Tibial artery (tissue), 4 donors: ENCODE data around the gene CLIP2.
"Not testable (repeated sequence)": the region's sequence is repeated elsewhere in the genome, so short reads cannot be mapped to it uniquely, and the experiment has no call there.

Experiments used
- DNase-seq, 2 donors: peaks; one replicate each; pipeline ENCODE4 v3.0.0-alpha.2; 2019
- H3K27ac ChIP-seq, 2 donors: fragments of 200-600 bp; sonication (generic) in 1 of 2; 1 replicate in 1 of 2; 2 replicates in 1 of 2; pipeline ENCODE4 v1.5.1; 2018 to 2019; ENCODE audit warnings: mild to moderate bottlenecking in 1 of 2
- H3K27me3 ChIP-seq, 2 donors: fragments of 200-600 bp; sonication (generic) in 1 of 2; one replicate each; pipeline versions ENCODE4 v1.5.1 to v1.6.0; 2016 to 2019
- H3K36me3 ChIP-seq, 3 donors: fragments of 200-600 bp; sonication (generic) in 2 of 3; one replicate each; pipeline ENCODE4 v1.5.1; 2016 to 2019; ENCODE audit warnings: mild to moderate bottlenecking in 2 of 3
- H3K4me1 ChIP-seq, 4 donors: fragments of 200-600 bp; sonication (generic) in 2 of 4; 1 replicate in 3 of 4; 2 replicates in 1 of 4; pipeline ENCODE4 v1.5.1; 2016 to 2019
- H3K4me3 ChIP-seq, 2 donors: fragments of 200-600 bp; sonication (generic) in 1 of 2; 1 replicate in 1 of 2; 2 replicates in 1 of 2; pipeline ENCODE4 v1.5.1; 2018 to 2019; ENCODE audit warnings: mild to moderate bottlenecking in 2 of 2
- H3K9me3 ChIP-seq, 3 donors: fragments of 200-600 bp; sonication (generic) in 1 of 3; one replicate each; pipeline ENCODE4 v1.5.1; 2016 to 2019
- intact Hi-C: fragments of 100-400 bp; cut with DNase I; formaldehyde crosslinking; loops from one replicate; pipeline ENCODE4 v1.15.0; 2023; ENCODE audit warnings: low total_unique reads
- TF ChIP-seq, protein P1 (sequence below), 2 experiments: fragments of 200-600 bp in 1 of 2; fragments of 450-650 bp in 1 of 2; IDR thresholded peaks; one replicate each; pipeline ENCODE4 v1.5.1; 2017 to 2019; ENCODE audit warnings: antibody characterized with exemption in 2 of 2, mild to moderate bottlenecking in 1 of 2, moderate library complexity in 1 of 2

The CLIP2 gene

DNA sequence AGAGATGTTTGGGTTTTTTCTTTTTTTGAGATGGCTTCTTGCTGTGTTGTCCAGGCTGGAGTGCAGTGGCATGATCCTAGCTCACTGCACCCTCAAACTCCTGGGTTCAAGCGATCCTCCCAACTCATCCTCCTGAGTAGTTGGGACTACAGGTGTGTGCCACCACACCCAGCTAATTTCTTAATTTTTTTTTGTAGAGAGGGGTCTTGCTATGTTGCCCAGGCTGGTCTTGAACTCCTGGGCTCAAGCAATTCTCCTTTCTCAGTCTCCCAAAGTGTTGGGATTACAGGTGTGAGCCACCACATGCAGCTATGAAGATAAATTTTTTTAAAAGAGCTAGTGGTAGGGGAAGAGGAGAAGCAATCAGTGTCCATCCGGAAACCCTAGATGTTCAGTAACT lies 56.8 kb downstream of the CLIP2 start:
- Histone ChIP-seq H3K4me3 (no peak overlapping the region), H3K27me3 (no peaks in the 10 kb centered on the region), H3K27ac (no peak overlapping the region), H3K9me3 (no peaks in the 10 kb centered on the region), H3K36me3 (peaks cover 0 to 32% (median 9%) of the 10 kb centered on the region in 3 donors), H3K4me1 (no peaks in the 10 kb centered on the region)
- intact Hi-C loops = no loop called here
- DNase-seq = no peak
- TF ChIP-seq, protein P1, sequence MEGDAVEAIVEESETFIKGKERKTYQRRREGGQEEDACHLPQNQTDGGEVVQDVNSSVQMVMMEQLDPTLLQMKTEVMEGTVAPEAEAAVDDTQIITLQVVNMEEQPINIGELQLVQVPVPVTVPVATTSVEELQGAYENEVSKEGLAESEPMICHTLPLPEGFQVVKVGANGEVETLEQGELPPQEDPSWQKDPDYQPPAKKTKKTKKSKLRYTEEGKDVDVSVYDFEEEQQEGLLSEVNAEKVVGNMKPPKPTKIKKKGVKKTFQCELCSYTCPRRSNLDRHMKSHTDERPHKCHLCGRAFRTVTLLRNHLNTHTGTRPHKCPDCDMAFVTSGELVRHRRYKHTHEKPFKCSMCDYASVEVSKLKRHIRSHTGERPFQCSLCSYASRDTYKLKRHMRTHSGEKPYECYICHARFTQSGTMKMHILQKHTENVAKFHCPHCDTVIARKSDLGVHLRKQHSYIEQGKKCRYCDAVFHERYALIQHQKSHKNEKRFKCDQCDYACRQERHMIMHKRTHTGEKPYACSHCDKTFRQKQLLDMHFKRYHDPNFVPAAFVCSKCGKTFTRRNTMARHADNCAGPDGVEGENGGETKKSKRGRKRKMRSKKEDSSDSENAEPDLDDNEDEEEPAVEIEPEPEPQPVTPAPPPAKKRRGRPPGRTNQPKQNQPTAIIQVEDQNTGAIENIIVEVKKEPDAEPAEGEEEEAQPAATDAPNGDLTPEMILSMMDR (IDR thresholded peaks at IDR 0.05) = no peak

DNA sequence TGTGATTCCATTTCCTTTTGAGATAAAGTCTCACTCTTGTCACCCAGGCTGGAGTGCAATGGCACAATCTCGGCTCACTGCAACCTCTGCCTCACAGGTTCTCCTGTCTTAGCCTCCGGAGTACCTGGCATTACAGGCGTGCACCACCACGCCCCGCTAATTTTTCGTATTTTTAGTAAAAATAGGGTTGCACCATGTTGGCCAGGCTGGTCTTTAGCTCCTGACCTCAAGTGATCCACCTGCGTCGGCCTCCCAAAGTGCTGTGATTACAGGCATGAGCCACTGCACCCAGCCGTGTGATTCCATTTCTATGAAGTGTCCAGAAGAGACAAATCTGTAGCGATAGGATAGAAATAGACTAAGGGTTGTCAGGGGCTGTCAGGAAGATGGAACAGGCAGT lies 60.4 kb downstream of the CLIP2 start:
- intact Hi-C loops = no loop called here
- no peaks in the 10 kb centered on the region for H3K27me3 ChIP-seq
- TF ChIP-seq, protein P1 (IDR thresholded peaks at IDR 0.05) = no peak
- no peak overlapping the region for H3K27ac ChIP-seq
- no peaks in the 10 kb centered on the region for H3K9me3 ChIP-seq
- no peaks in the 10 kb centered on the region for H3K4me1 ChIP-seq
- H3K4me3 ChIP-seq = no peak overlapping the region
- H3K36me3 ChIP-seq = peaks cover 0 to 27% (median 5%) of the 10 kb centered on the region in 3 donors
- DNase-seq = no peak

DNA sequence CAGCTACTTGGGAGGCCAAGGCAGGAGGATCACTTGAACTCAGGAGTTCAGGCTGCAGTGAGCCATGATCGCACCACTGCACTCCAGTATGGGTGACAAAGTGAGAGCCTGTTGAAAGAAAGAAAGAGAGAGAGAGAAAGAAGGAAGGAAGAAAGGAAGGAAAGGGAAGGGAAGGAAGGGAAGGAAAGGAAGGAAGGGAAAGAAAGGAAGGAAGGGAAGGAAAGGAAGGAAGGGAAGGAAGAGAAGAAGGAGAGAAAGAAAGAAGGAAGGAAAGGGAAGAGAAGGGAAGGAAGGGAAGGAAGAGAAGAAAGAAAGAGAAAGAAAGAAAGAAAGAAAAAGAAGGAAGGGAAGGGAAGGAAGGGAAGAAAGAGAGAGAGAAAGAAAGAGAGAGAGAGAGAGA lies 61.5 kb downstream of the CLIP2 start:
- Histone ChIP-seq H3K27me3 (no peaks in the 10 kb centered on the region), H3K27ac (no peak overlapping the region), H3K4me3 (no peak overlapping the region), H3K36me3 (peaks cover 0 to 26% (median 11%) of the 10 kb centered on the region in 3 donors), H3K4me1 (peaks cover 0 to 3% (median 0%) of the 10 kb centered on the region in 4 donors), H3K9me3 (peaks cover 0 to 3% (median 0%) of the 10 kb centered on the region in 3 donors)
- intact Hi-C loops = no loop called here
- TF ChIP-seq, protein P1 (IDR thresholded peaks at IDR 0.05) = no peak
- DNase-seq = no peak

DNA sequence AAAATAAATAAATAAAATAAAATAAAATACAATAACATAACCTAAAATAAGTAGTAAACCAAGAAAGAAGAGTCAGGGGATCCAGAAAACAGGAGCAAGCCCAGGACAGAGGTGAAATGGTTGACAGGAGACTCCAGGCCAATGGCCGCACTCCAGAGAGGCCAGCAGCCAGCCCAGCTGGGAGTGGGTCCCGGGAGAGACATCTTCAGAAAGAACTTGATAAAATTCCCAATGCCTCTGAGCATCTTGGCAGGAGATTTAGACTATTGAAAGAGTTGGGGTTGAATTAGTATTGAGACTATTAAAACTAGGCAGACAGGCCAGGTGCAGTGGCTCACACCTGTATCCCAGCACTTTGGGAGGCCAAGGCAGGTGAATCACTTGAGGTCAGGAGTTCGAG lies 62.6 kb downstream of the CLIP2 start:
- TF ChIP-seq, protein P1 (IDR thresholded peaks at IDR 0.05) = no peak
- Histone ChIP-seq H3K9me3 (peaks cover 0 to 12% (median 6%) of the 10 kb centered on the region in 3 donors), H3K36me3 (peaks cover 10 to 34% (median 22%) of the 10 kb centered on the region in 3 donors), H3K27ac (no peak overlapping the region), H3K4me1 (peaks cover 0 to 3% (median 0%) of the 10 kb centered on the region in 4 donors), H3K27me3 (no peaks in the 10 kb centered on the region), H3K4me3 (no peak overlapping the region)
- DNase-seq = no peak
- intact Hi-C loops = no loop called here

DNA sequence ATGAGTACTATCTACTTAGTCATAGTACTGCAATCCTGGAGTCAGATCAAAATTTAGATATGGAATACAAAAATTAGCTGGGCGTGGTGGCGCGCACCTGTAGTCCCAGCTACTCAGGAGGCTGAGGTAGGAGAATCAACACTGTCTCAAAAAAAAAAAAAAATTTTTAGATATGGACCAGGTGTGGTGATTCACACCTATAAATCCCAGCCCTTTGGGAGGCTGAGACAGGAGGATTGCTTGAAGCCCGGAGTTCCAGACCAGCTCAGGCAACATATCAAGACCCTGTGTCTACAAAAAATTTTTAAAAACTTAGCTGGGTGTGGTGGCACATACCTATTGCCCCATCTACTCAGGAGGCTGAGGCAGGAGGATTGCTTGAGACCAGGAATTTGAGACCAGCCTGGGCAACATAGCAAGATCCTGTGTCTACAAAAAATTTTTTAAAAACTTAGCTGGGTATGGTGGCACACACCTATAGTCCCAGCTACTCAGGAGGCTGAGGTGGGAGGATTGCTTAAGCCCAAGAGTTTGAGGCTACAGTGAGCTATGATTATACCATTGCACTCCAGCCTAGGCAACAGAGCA lies 63.4 kb downstream of the CLIP2 start:
- H3K27ac ChIP-seq, H3K4me1 ChIP-seq, H3K27me3 ChIP-seq, DNase-seq, H3K4me3 ChIP-seq, intact Hi-C loops: not testable (repeated sequence)
- Histone ChIP-seq H3K36me3 (peaks cover 15 to 42% (median 29%) of the 10 kb centered on the region in 3 donors), H3K9me3 (peaks cover 0 to 12% (median 6%) of the 10 kb centered on the region in 3 donors)

DNA sequence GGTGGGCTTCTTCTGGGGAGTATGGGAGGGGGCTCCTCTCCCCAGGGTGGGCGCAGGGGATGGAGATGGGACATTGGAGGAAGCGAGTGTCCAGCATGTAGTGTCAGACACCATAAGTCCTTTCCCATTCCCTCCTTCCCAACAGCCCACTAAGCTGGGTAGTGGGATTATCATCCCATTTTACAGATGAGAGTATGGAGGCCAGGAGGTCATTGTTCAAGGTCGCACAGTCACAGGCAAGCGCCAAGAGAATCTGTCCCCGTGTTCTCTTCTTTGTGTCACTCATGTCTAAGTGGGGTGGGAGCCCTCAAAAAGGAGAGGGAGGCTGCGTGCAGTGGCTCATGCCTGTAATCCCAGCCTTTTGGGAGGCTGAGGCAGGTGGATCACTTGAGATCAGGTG lies 64.8 kb downstream of the CLIP2 start:
- Histone ChIP-seq H3K4me1 (peaks cover 0 to 3% (median 0%) of the 10 kb centered on the region in 4 donors), H3K27me3 (no peaks in the 10 kb centered on the region), H3K9me3 (peaks cover 0 to 12% (median 6%) of the 10 kb centered on the region in 3 donors), H3K27ac (no peak overlapping the region), H3K36me3 (peaks cover 15 to 56% (median 34%) of the 10 kb centered on the region in 3 donors), H3K4me3 (no peak overlapping the region)
- TF ChIP-seq, protein P1 (IDR thresholded peaks at IDR 0.05) = no peak
- intact Hi-C loops = no loop called here
- no peak for DNase-seq
